ENCODE data around the gene POLR3H. TPM values are rescaled to one million over a fixed set of nuclear protein-coding genes. Genes with fewer than 3 reads are reported as not detected.

Gene POLR3H
- total and polyA plus RNA-seq, 2 experiments from 2014 or later: 19.0 to 26.5 TPM

DNA sequence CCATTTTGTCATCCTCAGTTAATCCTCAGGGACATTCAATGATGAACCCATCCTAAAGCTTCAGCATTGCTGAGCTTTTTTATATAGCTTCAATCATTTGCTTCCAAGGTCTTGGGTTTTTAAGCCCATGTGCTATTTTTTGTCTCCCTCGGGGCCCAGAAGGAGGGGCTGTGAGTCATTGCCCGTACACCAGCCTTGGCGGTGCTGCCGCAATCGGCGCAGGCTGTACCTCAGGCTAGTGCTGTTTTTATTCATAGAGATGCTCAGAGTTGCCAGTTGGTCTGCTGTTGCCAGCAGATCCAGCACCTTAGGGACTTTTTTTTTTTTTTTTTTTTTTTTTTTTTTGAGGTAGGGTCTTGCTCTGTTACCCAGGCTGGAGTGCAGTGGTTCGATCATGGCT is 39.9 kb downstream of the POLR3H start (continued):
- TF ChIP-seq, protein P1, sequence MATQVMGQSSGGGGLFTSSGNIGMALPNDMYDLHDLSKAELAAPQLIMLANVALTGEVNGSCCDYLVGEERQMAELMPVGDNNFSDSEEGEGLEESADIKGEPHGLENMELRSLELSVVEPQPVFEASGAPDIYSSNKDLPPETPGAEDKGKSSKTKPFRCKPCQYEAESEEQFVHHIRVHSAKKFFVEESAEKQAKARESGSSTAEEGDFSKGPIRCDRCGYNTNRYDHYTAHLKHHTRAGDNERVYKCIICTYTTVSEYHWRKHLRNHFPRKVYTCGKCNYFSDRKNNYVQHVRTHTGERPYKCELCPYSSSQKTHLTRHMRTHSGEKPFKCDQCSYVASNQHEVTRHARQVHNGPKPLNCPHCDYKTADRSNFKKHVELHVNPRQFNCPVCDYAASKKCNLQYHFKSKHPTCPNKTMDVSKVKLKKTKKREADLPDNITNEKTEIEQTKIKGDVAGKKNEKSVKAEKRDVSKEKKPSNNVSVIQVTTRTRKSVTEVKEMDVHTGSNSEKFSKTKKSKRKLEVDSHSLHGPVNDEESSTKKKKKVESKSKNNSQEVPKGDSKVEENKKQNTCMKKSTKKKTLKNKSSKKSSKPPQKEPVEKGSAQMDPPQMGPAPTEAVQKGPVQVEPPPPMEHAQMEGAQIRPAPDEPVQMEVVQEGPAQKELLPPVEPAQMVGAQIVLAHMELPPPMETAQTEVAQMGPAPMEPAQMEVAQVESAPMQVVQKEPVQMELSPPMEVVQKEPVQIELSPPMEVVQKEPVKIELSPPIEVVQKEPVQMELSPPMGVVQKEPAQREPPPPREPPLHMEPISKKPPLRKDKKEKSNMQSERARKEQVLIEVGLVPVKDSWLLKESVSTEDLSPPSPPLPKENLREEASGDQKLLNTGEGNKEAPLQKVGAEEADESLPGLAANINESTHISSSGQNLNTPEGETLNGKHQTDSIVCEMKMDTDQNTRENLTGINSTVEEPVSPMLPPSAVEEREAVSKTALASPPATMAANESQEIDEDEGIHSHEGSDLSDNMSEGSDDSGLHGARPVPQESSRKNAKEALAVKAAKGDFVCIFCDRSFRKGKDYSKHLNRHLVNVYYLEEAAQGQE (IDR thresholded peaks at IDR 0.05; ENCODE audit: unreplicated experiment): no peak
- TF ChIP-seq STAT1 (IDR thresholded peaks at IDR 0.05; ENCODE audit: unreplicated experiment) (no peak), CREB1 (CRISPR knock-in tag; IDR thresholded peaks at IDR 0.05; ENCODE audit: low read depth) (no peak), NANOG (IDR thresholded peaks at IDR 0.05; ENCODE audit: borderline replicate concordance) (no peak), EZH2phosphoT487 (IDR thresholded peaks at IDR 0.05; ENCODE audit: unreplicated experiment) (no peak), POLR2AphosphoS5 (IDR thresholded peaks at IDR 0.05; ENCODE audit: low read depth) (no peak), ZNF331 (CRISPR knock-in tag; IDR thresholded peaks at IDR 0.05; ENCODE audit: low read depth) (no peak), JUNB (IDR thresholded peaks at IDR 0.05; ENCODE audit: unreplicated experiment) (no peak)
- TF ChIP-seq, protein P2, sequence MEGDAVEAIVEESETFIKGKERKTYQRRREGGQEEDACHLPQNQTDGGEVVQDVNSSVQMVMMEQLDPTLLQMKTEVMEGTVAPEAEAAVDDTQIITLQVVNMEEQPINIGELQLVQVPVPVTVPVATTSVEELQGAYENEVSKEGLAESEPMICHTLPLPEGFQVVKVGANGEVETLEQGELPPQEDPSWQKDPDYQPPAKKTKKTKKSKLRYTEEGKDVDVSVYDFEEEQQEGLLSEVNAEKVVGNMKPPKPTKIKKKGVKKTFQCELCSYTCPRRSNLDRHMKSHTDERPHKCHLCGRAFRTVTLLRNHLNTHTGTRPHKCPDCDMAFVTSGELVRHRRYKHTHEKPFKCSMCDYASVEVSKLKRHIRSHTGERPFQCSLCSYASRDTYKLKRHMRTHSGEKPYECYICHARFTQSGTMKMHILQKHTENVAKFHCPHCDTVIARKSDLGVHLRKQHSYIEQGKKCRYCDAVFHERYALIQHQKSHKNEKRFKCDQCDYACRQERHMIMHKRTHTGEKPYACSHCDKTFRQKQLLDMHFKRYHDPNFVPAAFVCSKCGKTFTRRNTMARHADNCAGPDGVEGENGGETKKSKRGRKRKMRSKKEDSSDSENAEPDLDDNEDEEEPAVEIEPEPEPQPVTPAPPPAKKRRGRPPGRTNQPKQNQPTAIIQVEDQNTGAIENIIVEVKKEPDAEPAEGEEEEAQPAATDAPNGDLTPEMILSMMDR (conservative IDR thresholded peaks at IDR 0.05; ENCODE audit: low read depth in 2 of 2): no peak

DNA sequence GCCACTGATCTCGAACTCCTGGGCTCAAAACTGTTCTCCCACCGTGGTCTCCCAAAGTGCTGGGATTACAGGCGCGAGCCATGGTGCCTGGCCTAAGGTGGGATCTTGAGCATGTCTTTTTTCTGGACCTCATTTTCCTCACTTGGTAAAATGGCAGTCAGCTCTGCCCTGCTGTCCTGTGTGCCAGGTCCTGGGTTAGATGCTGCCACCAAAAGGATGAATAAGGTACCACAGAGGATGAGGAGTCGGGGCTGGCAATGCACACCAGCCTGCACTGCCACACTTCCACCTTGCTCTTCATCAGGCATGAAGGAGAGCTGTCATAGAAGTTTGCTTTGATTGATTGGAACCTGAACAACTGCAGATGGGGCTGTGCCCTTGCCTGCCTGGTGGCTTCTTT is 43.1 kb downstream of the POLR3H start:
- Histone ChIP-seq H2AFZ (no peak overlapping the region), H3F3A (replicated peaks; ENCODE audit: low read depth) (peaks cover 7% of the 10 kb centered on the region; the same call in 1 of the 2 replicates), H3K36me3 (ENCODE audit: insufficient read depth) (no peaks in the 10 kb centered on the region), H3K4me2 (no peak overlapping the region), H3K27me3 (ENCODE audit: insufficient read depth) (no peaks in the 10 kb centered on the region), H3K79me2 (replicated peaks; ENCODE audit: insufficient read depth) (peaks cover 10% of the 10 kb centered on the region), H3K4me3 (no peak overlapping the region), H3K4me1 (ENCODE audit: insufficient read depth) (no peaks in the 10 kb centered on the region), H3K9me2 (ENCODE audit: insufficient read depth) (no peaks in the 10 kb centered on the region), H4K20me1 (replicated peaks; ENCODE audit: insufficient read depth) (peaks cover 5% of the 10 kb centered on the region; the same call in 1 of the 2 replicates), H3K27ac (ENCODE audit: low read depth) (no peak overlapping the region)
- peaks cover 13% of the 10 kb centered on the region for H3K36me3 Mint-ChIP-seq (ENCODE audit: low read depth)
- no peak overlapping the region for H3K4me3 Mint-ChIP-seq
- no peak for TF ChIP-seq JUNB (IDR thresholded peaks at IDR 0.05; ENCODE audit: unreplicated experiment)
- TF ChIP-seq, protein P2 (conservative IDR thresholded peaks at IDR 0.05; ENCODE audit: low read depth in 2 of 2): peak; percentile 32 to 64
- no peak for TF ChIP-seq NANOG (IDR thresholded peaks at IDR 0.05; ENCODE audit: borderline replicate concordance)
- DNase-seq (ENCODE audit: low spot score): peak; percentile 53
- no peaks in the 10 kb centered on the region for H3K9me3 Mint-ChIP-seq
- no peaks in the 10 kb centered on the region for H3K4me1 Mint-ChIP-seq
- peak; percentile 92 for ATAC-seq
- H3K27ac Mint-ChIP-seq: no peak overlapping the region
- H3K27me3 Mint-ChIP-seq (ENCODE audit: insufficient read depth, low read depth, poor library complexity): peaks cover 2% of the 10 kb centered on the region
